GM18867 (cell line): Measurements from ENCODE around the gene RHPN2.
"Not testable (repeated sequence)": the region's sequence is repeated elsewhere in the genome, so short reads cannot be mapped to it uniquely, and the experiment has no call there.

Experiments
- ATAC-seq: cut with Tn5 transposase; IDR thresholded peaks from one replicate; pipeline ENCODE4 v1.9.1; 2021; ENCODE audit warnings: mild to moderate bottlenecking, moderate library complexity; ENCODE audit not compliant: unreplicated experiment

RHPN2 gene

GRCh38 chr19:33066543-33066942 is 1.9 kb upstream of the RHPN2 start:
- ATAC-seq = no peak

- peak; percentile 50 for ATAC-seq
Measured at GRCh38 chr19:33064458-33064791, 263 bp downstream of the RHPN2 start.

- no peak for ATAC-seq
Measured at GRCh38 chr19:33063753-33064457, 783 bp downstream of the RHPN2 start.

DNA sequence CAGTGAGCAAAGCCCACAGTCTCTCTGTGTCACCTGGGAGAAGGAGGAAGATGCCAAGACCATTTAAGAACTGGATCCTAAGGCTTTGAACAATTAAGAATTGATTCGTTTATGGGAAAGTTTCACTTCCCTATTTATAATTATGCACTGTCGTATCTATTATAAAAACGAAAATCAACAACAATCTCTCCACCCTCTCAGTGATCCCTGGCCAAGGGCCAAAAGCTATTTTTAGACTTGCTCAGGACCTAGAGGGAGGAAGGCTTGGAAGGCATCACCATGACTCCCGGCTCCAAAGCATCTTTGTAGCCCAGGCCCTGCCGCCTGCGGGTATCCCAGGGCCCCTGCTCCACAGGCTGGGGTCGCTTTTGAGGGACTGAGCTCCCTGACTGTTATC is 1.3 kb downstream of the RHPN2 start:
- ATAC-seq = no peak

DNA sequence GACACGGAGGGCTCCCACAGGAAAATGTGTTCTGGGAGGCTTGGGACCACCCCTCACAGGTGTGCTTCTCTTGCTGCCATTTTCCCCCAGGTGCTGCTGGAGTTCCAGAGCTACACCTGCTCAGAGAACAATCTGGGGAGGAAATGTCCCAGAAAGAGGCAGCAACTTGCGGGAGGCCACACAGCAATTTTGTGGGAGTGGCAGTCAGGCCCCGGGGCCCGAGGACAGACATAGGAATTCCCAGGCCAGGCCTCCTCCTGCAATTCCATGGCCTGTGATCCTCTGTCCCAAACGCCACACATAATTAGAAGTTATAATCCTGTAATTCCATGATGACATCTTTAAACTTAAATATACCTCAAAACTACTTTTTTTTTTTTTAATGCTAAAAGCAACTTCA is 1.8 kb downstream of the RHPN2 start:
- no peak for ATAC-seq

DNA sequence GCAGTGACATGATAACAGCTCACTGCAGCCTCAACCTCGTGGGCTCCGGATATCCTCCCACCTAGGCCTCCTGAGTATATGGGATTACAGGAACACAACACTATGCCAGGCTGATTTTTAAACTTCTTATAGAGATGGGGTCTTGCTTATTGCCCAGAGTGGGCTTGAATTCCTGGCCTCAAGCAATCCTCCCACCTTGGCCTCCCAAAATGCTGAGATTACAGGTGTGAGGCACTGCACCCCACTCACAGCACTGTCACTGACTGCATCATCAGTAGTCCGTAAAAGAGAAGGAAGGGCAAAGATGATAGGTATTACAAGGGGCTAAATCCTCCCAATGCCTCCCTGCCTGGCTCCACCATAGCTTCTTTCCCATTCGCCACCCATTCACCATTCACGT is 4.1 kb downstream of the RHPN2 start:
- no peak for ATAC-seq

- ATAC-seq = no peak
Measured at GRCh38 chr19:33055718-33056117, 9.0 kb downstream of the RHPN2 start.

DNA sequence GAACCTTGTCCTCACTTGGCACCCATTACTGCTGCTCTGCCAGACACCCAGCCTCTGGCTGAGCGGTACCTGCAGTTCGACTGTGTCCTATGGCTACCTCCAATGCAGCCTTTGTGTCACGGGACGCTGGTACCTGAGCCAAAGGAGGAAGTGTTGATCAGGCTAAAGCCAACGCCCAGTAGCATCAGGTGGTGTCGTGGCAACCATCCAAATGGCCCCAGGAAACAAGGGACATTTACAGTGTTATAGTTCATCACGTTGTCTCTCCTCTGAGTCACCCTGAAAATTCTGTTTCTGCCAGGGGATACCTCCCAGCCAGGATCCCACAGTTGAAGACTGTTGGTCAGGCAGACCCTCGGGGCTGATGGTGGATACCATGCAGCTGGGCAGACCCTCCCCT is 10.1 kb downstream of the RHPN2 start:
- no peak for ATAC-seq

DNA sequence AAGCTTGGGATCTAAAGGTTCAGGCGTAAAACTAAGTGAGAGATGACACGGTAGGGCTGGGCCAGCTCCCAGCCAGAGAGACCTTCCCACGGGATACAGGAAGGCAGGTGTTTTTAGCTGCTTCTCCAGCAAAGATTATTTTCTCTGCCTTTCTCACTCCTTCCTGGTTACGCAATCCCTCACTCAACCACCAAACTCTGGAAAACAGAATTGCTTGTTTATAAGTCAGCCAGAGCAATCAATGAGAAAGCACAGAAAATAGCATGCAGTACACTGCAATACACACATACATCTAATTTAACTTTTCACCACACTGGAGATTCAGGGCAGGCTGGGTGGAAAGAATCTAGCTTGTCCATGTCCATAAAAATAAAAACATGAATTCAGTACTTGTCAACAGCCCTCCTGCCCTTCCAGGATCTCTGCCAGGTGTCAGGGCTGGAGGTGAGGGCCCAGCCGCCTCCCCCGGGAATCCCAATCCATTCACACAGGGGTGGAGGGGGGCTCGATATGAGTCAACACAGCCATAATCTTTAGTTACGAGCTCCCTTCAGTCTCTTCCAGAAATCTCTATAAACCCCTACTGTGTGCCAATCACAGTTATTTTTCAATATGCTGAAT is 12.2 kb downstream of the RHPN2 start:
- ATAC-seq = no peak

DNA sequence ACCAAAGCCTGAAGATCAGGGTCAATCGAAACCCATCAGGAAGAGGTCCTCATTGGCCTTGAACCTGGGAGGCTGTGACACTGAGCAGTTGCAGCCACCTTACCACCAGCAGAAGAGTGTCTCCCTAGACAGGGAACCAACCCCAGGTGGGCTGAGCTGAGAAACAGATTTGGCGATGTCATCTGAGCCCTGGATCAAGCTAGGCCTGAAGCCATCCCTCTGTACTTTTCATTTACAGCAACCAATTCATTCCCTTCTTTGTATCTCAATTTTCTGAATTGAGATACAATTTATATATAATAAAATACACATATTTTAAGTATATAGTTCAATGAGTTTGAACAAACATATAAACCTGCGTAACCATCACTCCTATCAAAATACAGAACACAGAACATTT is 14.6 kb downstream of the RHPN2 start:
- no peak for ATAC-seq

DNA sequence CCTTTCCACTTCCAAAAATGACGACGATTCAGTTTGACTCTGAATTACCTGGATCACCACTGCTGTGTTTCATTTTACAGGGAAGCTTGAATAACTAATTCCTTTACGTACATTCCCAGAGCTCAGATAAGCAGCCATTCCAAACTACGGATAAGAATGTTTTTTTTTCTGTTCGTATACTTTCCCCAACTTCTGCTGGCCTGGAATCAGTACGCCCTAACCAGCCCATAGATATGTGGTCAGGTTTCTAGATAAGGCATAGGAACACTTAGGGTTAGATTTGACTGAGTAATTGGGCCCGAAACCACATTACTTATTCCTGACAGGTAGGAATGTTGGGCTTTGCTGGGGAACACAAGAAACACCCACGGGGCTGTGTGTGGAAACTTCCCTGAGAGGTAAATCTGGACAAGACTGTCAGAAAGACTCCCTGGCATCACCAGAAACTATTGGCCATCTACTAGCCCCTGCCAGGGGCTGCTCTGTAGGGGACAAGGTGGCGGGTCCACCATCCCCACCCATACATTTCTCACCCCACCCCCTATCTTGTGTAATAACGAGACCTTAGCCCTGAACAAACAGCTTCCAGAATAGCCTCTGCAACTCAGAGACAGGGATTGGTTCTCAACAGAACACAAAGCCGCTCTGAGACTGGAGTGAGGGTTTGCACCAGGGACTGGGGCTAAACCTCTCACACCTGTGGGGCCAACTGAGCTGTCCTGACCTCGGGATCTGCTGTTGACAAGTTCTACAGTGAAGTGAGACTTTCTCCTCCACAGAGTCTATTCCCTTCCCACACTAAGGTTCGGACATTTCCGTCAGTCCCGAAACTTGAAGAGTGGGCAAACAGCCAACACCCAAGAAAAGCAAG is 15.6 kb downstream of the RHPN2 start:
- no peak for ATAC-seq

DNA sequence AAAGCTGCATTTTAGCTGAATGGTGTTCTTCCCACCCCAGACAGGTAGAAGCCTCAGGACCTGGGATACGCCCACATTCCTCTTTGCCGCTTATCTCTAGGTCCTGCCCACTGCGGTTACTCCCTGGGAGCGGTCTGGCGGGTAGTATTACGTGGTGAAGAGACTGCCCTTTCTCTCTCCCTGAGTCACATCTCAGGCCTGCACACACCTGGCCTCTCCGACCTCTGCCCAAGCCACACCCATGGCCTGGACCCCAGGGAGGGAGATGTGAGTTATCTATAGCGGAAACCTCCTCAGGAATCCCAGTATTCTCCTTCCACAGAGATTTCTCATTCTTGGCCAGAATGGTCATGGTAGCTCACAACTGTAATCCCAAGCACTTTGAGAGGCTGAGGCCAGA is 17.3 kb downstream of the RHPN2 start:
- no peak for ATAC-seq

GRCh38 chr19:33041828-33042160 is 22.9 kb downstream of the RHPN2 start:
- not testable (repeated sequence) for ATAC-seq

DNA sequence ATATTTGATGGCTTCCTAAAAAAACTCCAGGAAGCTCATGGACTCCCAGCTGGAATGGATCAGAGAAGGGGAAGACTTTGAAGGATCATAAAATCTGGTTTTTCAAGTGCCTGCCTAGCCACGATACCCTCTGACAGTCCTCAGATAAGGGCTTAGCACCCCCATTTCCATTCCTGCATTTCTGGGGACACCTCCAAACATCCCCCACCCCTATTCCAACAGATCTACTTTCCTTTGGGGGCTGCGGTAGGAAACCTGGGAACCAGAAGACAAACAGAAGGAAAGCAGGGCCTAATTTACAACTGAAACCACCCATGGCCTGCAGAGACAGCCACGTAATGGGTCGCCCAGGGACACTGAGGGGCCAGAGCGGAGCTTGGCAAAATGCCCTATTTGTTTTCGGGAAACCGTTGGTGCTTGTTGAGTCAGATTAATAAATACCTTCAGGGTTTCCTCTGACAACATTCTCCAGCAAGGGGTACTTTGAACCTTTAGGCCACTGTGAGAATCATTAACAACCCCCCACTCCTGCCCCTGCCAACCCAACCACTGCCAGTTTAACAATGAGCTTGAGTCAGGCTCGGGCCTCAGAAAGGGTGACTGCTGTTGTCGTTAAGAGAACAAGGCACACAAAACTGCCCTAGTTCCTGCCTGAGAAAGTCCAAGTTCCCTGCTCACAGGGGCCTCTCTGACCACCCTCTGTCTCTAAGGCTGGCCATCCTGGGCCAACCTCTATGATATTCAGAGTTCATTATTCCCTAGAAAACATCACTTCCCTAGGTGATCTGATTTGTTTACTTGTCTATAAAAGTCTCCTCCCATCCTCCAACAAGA is 23.5 kb downstream of the RHPN2 start:
- no peak for ATAC-seq

DNA sequence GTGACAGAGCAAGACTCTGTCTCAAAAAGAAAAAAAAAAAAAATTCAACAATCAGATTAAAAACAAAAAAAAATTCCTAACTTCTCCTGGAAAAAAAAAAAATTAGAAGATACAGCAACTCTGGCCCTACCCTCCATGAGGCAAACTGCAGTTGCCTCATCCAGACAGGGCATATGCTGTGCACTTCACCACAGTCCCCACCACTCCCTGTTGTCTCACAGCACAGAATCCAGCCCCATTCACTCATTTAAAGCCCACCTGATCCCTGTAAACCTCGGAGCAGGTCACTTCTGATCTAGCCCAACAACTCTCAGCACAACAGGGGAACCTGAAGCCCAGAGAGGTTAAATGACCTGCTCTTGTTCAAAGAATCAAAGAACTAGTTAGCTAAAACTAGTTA is 24.9 kb downstream of the RHPN2 start:
- no peak for ATAC-seq

- ATAC-seq = no peak
Measured at GRCh38 chr19:33039108-33039599, 25.5 kb downstream of the RHPN2 start.

DNA sequence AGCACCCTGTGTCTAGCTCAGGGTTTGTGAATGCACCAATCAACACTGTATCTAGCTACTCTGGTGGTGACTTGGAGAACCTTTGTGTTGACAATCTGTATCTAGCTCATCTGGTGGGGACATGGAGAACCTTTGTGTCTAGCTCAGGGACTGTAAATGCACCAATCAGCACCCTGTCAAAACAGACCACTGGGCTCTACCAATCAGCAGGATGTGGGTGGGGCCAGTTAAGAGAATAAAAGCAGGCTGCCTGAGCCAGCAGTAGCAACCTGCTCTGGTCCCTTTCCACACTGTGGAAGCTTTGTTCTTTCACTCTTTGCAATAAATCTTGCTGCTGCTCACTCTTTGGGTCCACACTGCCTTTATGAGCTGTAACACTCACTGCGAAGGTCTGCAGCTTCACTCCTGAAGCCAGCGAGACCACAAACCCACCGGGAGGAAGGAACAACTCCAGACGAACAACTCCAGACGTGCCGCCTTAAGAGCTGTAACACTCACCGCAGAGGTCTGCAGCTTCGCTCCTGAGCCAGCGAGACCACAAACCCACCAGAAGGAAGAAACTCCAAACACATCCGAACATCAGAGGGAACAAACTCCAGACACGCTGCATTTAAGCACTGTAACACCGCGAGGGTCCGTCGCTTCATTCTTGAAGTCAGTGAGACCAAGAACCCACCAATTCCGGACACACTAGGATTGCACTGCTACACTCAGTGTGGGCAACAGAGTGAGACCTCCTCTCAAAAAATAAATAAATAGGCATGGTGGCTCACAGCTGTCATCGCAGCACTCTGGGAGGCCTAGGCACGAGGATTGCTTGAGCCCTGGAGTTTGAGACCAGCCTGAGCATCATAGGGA is 27.3 kb downstream of the RHPN2 start:
- ATAC-seq = not testable (repeated sequence)

- not testable (repeated sequence) for ATAC-seq
Measured at GRCh38 chr19:33036370-33037167, 28.1 kb downstream of the RHPN2 start.

GRCh38 chr19:33035461-33035860 is 29.2 kb downstream of the RHPN2 start:
- ATAC-seq = no peak
